ENCODE results near the gene TECPR1.

Gene TECPR1

GRCh38 chr7:98278936-98279335 lies 26.9 kb upstream of the TECPR1 start:
- Histone ChIP-seq H3K9me2 (replicated peaks; ENCODE audit: control insufficient read depth, low read length) (no peaks in the 10 kb centered on the region), H3K27ac (ENCODE audit: low read depth, low read length) (no peak overlapping the region), H3K9me3 (ENCODE audit: control insufficient read depth, insufficient read depth, low read length) (no peaks in the 10 kb centered on the region), H3K4me3 (ENCODE audit: low read length) (no peak overlapping the region), H3K79me2 (ENCODE audit: control insufficient read depth, low read length) (no peaks in the 10 kb centered on the region), H4K20me1 (ENCODE audit: control insufficient read depth, insufficient read depth, low read depth, low read length) (peaks cover 6% of the 10 kb centered on the region; the same call in 1 of the 2 replicates), H3K27me3 (ENCODE audit: control insufficient read depth, low read length) (peaks cover 11% of the 10 kb centered on the region), H3F3A (ENCODE audit: control insufficient read depth, insufficient read depth) (0 out of 2 replicates have a peak, but pooled peaks cover 3% of the 10 kb centered on the region), H3K36me3 (ENCODE audit: control insufficient read depth, low read length) (no peaks in the 10 kb centered on the region; the same call in 1 of the 2 replicates), H3K4me2 (ENCODE audit: low read length) (no peak overlapping the region), H3K4me1 (ENCODE audit: control insufficient read depth, low read length) (peaks cover 20% of the 10 kb centered on the region)
- TF ChIP-seq, protein P1, sequence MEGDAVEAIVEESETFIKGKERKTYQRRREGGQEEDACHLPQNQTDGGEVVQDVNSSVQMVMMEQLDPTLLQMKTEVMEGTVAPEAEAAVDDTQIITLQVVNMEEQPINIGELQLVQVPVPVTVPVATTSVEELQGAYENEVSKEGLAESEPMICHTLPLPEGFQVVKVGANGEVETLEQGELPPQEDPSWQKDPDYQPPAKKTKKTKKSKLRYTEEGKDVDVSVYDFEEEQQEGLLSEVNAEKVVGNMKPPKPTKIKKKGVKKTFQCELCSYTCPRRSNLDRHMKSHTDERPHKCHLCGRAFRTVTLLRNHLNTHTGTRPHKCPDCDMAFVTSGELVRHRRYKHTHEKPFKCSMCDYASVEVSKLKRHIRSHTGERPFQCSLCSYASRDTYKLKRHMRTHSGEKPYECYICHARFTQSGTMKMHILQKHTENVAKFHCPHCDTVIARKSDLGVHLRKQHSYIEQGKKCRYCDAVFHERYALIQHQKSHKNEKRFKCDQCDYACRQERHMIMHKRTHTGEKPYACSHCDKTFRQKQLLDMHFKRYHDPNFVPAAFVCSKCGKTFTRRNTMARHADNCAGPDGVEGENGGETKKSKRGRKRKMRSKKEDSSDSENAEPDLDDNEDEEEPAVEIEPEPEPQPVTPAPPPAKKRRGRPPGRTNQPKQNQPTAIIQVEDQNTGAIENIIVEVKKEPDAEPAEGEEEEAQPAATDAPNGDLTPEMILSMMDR (IDR thresholded peaks at IDR 0.05; ENCODE audit: low read depth, low read length, poor library complexity, severe bottlenecking), result no peak
- no peak for TF ChIP-seq EZH2phosphoT487 (IDR thresholded peaks at IDR 0.05; ENCODE audit: borderline replicate concordance, low read length)

DNA sequence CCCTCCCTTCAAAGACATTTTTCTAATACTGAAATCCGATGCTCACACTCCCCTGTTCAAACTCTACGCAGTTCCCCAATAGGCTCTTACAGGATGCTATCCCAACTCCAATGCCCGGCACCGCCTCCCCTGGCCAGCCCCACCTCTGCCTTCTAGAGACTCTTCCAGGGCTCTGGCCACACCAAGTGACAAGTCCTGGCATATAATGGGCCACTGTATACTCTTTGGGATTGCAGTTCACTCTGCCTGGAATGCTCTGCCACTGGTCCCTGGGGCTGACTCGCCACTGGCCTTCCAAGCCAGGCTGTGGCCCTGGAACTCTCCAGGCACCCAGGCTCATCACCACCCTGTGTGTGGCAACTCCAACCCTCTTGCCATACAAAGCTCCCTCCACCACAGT lies 26.4 kb upstream of the TECPR1 start:
- Histone ChIP-seq H4K20me1 (ENCODE audit: control insufficient read depth, insufficient read depth, low read depth, low read length) (peaks cover 6% of the 10 kb centered on the region; the same call in 1 of the 2 replicates), H3K79me2 (ENCODE audit: control insufficient read depth, low read length) (no peaks in the 10 kb centered on the region), H3K27ac (ENCODE audit: low read depth, low read length) (no peak overlapping the region), H3F3A (ENCODE audit: control insufficient read depth, insufficient read depth) (0 out of 2 replicates have a peak, but pooled peaks cover 3% of the 10 kb centered on the region), H3K9me2 (replicated peaks; ENCODE audit: control insufficient read depth, low read length) (no peaks in the 10 kb centered on the region), H3K9me3 (ENCODE audit: control insufficient read depth, insufficient read depth, low read length) (no peaks in the 10 kb centered on the region), H3K36me3 (ENCODE audit: control insufficient read depth, low read length) (no peaks in the 10 kb centered on the region), H3K4me2 (ENCODE audit: low read length) (no peak overlapping the region), H3K4me3 (ENCODE audit: low read length) (no peak overlapping the region), H3K27me3 (ENCODE audit: control insufficient read depth, low read length) (peaks cover 11% of the 10 kb centered on the region), H3K4me1 (ENCODE audit: control insufficient read depth, low read length) (peaks cover 20% of the 10 kb centered on the region)
- TF ChIP-seq, protein P1 (IDR thresholded peaks at IDR 0.05; ENCODE audit: low read depth, low read length, poor library complexity, severe bottlenecking), result no peak
- TF ChIP-seq EZH2phosphoT487 (IDR thresholded peaks at IDR 0.05; ENCODE audit: borderline replicate concordance, low read length), result no peak

DNA sequence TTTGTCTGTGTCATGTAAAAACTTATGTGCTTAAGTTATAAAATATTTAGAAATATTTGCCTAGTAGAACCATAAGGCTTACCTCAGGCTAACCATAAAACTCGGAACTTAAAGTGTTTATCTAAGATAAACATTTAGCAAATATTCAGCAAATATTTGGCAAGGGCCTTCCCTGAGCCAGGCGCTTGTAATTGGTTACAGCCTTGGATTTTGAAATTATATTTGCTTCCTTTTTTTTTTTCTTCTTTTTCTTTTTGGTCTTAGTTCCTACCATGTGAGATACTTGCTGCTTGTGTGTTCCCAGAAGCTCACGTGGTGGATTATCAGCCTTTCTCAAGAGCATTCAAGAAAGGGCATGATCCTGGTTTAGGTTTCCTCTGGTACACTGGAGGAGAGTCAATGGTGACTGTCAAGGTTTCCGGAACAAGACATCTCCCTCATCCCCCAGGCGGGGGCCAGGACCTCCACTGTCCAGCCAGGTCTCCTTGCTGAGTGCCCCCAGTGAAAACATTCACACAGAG lies 24.3 kb upstream of the TECPR1 start:
- no peaks in the 10 kb centered on the region for H3K9me2 ChIP-seq (replicated peaks; ENCODE audit: control insufficient read depth, low read length)
- no peaks in the 10 kb centered on the region for H3K36me3 ChIP-seq (ENCODE audit: control insufficient read depth, low read length)
- H3K27ac ChIP-seq (ENCODE audit: low read depth, low read length), result no peak overlapping the region
- TF ChIP-seq EZH2phosphoT487 (IDR thresholded peaks at IDR 0.05; ENCODE audit: borderline replicate concordance, low read length), result no peak
- TF ChIP-seq, protein P1 (IDR thresholded peaks at IDR 0.05; ENCODE audit: low read depth, low read length, poor library complexity, severe bottlenecking), result no peak
- H3K4me1 ChIP-seq (ENCODE audit: control insufficient read depth, low read length), result peaks cover 8% of the 10 kb centered on the region
- H3F3A ChIP-seq (ENCODE audit: control insufficient read depth, insufficient read depth), result 0 out of 2 replicates have a peak, but pooled peaks cover 3% of the 10 kb centered on the region
- no peak overlapping the region for H3K4me3 ChIP-seq (ENCODE audit: low read length)
- peaks cover 3% of the 10 kb centered on the region; the same call in 1 of the 2 replicates for H3K27me3 ChIP-seq (ENCODE audit: control insufficient read depth, low read length)
- no peaks in the 10 kb centered on the region for H4K20me1 ChIP-seq (ENCODE audit: control insufficient read depth, insufficient read depth, low read depth, low read length)
- no peaks in the 10 kb centered on the region for H3K79me2 ChIP-seq (ENCODE audit: control insufficient read depth, low read length)
- H3K9me3 ChIP-seq (ENCODE audit: control insufficient read depth, insufficient read depth, low read length), result no peaks in the 10 kb centered on the region
- H3K4me2 ChIP-seq (ENCODE audit: low read length), result no peak overlapping the region
